Upper lobe of left lung (tissue), 4 donors: ENCODE data around the gene FTO.

ENCODE experiments used
- CTCF ChIP-seq, 6 experiments: fragments of 450-650 bp in 4 of 6; fragments of 200-600 bp in 2 of 6; sonication (generic) in 2 of 6; IDR thresholded peaks; one replicate each; pipeline ENCODE4 v1.5.1; 2016 to 2019; ENCODE audit warnings: antibody characterized with exemption in 6 of 6
- POLR2A ChIP-seq, 4 donors: fragments of 450-650 bp; IDR thresholded peaks; one replicate each; pipeline ENCODE4 v1.5.1; 2016 to 2017; ENCODE audit warnings: antibody characterized with exemption in 4 of 4, mild to moderate bottlenecking in 2 of 4

- no peak for TF ChIP-seq CTCF (IDR thresholded peaks at IDR 0.05)
- no peak for TF ChIP-seq POLR2A (IDR thresholded peaks at IDR 0.05)
Measured at GRCh38 chr16:54176376-54176901, 472.5 kb downstream of the FTO start.
